Prostate gland (tissue), 2 donors: ENCODE results near the gene SYT11.

Experiments
- POLR2A ChIP-seq: fragments of 450-650 bp; IDR thresholded peaks from one replicate; pipeline ENCODE4 v1.6.1; 2016; ENCODE audit warnings: antibody characterized with exemption, mild to moderate bottlenecking
- POLR2AphosphoS5 ChIP-seq: sonication (generic); formaldehyde crosslinking; IDR thresholded peaks from one replicate; pipeline ENCODE4 v1.6.1; 2017; ENCODE audit warnings: antibody characterized with exemption
- TF ChIP-seq, protein P1 (sequence below), 4 experiments: fragments of 200-600 bp in 2 of 4; fragments of 450-650 bp in 2 of 4; sonication (generic) in 2 of 4; IDR thresholded peaks; 1 replicate in 3 of 4; 2 replicates in 1 of 4; pipeline ENCODE4 v1.5.1; 2016 to 2019; ENCODE audit warnings: antibody characterized with exemption in 4 of 4, mild to moderate bottlenecking in 2 of 4, moderate library complexity in 2 of 4

DNA sequence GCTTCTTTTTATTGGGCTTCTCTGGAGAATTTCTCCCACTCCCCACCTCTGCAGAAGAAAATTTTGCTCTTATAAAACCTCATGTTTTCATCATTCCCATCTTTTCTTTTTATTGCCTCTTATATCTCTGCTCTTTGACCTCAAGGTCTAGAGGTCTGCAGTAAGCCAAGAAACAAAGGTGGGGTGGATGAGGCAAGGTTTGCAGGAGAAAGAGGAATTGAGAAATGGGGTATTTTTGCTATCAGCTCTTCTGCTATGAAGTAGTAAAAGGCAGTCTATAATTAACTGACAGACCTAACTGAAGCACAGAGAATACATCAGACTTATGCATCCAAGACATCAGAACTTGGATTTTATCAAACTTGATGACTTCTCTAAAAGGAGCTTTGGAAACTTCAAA, 22.9 kb downstream of the SYT11 start:
- TF ChIP-seq, protein P1, sequence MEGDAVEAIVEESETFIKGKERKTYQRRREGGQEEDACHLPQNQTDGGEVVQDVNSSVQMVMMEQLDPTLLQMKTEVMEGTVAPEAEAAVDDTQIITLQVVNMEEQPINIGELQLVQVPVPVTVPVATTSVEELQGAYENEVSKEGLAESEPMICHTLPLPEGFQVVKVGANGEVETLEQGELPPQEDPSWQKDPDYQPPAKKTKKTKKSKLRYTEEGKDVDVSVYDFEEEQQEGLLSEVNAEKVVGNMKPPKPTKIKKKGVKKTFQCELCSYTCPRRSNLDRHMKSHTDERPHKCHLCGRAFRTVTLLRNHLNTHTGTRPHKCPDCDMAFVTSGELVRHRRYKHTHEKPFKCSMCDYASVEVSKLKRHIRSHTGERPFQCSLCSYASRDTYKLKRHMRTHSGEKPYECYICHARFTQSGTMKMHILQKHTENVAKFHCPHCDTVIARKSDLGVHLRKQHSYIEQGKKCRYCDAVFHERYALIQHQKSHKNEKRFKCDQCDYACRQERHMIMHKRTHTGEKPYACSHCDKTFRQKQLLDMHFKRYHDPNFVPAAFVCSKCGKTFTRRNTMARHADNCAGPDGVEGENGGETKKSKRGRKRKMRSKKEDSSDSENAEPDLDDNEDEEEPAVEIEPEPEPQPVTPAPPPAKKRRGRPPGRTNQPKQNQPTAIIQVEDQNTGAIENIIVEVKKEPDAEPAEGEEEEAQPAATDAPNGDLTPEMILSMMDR (IDR thresholded peaks at IDR 0.05): no peak
- TF ChIP-seq POLR2AphosphoS5 (no peak), POLR2A (no peak)
